GM19324 (cell line): ENCODE measurements around the gene KCNT1.

Experiments
- ATAC-seq: cut with Tn5 transposase; IDR thresholded peaks from one replicate; pipeline ENCODE4 v1.9.1; 2021; ENCODE audit warnings: mild to moderate bottlenecking, moderate library complexity; ENCODE audit not compliant: unreplicated experiment, low FRiP score

The KCNT1 gene

GRCh38 chr9:135697226-135697625, 4.8 kb upstream of the KCNT1 start:
- ATAC-seq: no peak

- no peak for ATAC-seq
These were observed 3.7 kb upstream of the KCNT1 start for GRCh38 chr9:135698236-135698635.

- no peak for ATAC-seq
These were observed 3.2 kb upstream of the KCNT1 start for GRCh38 chr9:135698767-135699166.

GRCh38 chr9:135699440-135699839, 2.5 kb upstream of the KCNT1 start, which contains the start of gene SOHLH1:
SOHLH1 (minus strand) TSS chr9:135699481; CDS start chr9:135699467, 14 bp downstream.
- ATAC-seq: no peak

- ATAC-seq: no peak
These were observed 1.5 kb upstream of the KCNT1 start for GRCh38 chr9:135700525-135700924.

- no peak for ATAC-seq
These were observed 672 bp upstream of the KCNT1 start for GRCh38 chr9:135701067-135701958.

GRCh38 chr9:135703726-135704125, 1.7 kb downstream of the KCNT1 start:
- ATAC-seq: no peak

GRCh38 chr9:135704483-135704882, 2.5 kb downstream of the KCNT1 start:
- ATAC-seq: no peak

- no peak for ATAC-seq
These were observed 3.4 kb downstream of the KCNT1 start for GRCh38 chr9:135705376-135705775.

GRCh38 chr9:135706288-135706687, 4.3 kb downstream of the KCNT1 start:
- ATAC-seq: no peak

GRCh38 chr9:135707252-135708138, 5.5 kb downstream of the KCNT1 start:
- no peak for ATAC-seq

GRCh38 chr9:135708164-135708563, 6.2 kb downstream of the KCNT1 start:
- no peak for ATAC-seq

- ATAC-seq: no peak
These were observed 9.4 kb downstream of the KCNT1 start for GRCh38 chr9:135711391-135711790.

GRCh38 chr9:135711881-135712280, 9.9 kb downstream of the KCNT1 start:
- no peak for ATAC-seq

- ATAC-seq: no peak
These were observed 10.8 kb downstream of the KCNT1 start for GRCh38 chr9:135712613-135713295.

GRCh38 chr9:135714242-135715055, 12.5 kb downstream of the KCNT1 start:
- ATAC-seq: no peak

GRCh38 chr9:135715056-135715595, 13.1 kb downstream of the KCNT1 start:
- ATAC-seq: no peak

- no peak for ATAC-seq
These were observed 14.1 kb downstream of the KCNT1 start for GRCh38 chr9:135716045-135716444.

- no peak for ATAC-seq
These were observed 15.4 kb downstream of the KCNT1 start for GRCh38 chr9:135717410-135717809.

- ATAC-seq: no peak
These were observed 16.6 kb downstream of the KCNT1 start for GRCh38 chr9:135718616-135719015.
